HG02623 (cell line): ENCODE data around the gene TTC22.

Source experiments
- ATAC-seq: cut with Tn5 transposase; IDR thresholded peaks from one replicate; pipeline ENCODE4 v1.9.1; 2021; ENCODE audit warnings: moderate library complexity; ENCODE audit not compliant: unreplicated experiment

The TTC22 gene

DNA sequence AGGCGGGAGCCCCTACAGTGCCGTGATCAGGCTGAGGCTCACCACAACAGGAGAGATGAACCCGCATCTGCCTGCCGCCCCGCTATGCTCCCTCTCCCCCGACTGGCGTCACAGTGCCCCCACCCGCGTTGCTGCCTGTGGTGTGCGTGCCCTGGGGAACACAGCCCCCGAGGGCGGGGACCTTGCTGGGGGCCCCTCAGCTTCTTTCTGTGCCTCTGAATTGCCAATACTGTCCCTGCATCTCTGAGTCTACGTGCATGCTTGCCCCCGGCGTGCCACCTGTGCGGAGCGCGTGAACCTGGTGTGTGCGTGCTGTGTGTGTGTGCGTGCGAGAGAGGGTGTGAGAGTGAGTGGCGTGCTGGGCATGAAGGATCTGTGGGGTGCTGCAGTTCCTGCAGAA, 47.1 kb downstream of the TTC22 start:
- ATAC-seq = no peak

DNA sequence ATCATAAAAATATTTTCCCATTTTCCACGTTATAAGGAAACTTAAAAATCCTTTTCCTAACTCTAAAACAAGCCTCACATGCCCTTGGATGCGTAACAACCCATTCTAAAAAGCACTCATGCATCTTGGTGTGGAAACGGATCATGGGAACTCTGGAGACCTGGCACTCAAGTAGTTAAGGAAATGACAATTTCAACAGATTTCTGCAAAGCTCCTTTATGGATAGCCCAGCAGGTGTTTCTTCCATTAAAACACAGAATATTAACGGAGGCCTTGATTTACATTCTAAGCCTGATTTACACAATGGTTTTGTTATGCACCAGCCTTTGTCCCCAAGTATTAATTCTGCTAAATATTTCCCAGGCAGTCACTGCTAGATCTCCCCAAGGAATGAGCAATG, 49.7 kb downstream of the TTC22 start:
- no peak for ATAC-seq

DNA sequence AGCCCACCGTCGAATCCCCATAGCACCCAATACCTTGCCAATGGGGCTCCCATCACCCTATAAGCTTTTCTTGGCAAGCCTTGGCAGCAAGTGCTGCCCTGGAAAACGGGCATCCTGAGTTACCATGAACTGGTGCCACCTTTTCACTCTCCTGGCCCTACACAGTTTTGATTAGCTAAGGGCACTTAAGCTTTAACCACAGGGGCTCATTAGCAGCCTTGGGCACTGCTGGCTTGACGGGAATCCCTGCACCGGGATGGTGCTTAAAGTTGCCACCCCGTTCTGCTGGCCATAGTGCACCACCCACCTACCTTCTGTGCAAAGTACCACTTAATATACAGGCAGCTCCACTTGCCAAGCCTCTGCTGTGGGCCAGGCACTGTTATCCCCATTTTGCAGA, 50.5 kb downstream of the TTC22 start:
- no peak for ATAC-seq

DNA sequence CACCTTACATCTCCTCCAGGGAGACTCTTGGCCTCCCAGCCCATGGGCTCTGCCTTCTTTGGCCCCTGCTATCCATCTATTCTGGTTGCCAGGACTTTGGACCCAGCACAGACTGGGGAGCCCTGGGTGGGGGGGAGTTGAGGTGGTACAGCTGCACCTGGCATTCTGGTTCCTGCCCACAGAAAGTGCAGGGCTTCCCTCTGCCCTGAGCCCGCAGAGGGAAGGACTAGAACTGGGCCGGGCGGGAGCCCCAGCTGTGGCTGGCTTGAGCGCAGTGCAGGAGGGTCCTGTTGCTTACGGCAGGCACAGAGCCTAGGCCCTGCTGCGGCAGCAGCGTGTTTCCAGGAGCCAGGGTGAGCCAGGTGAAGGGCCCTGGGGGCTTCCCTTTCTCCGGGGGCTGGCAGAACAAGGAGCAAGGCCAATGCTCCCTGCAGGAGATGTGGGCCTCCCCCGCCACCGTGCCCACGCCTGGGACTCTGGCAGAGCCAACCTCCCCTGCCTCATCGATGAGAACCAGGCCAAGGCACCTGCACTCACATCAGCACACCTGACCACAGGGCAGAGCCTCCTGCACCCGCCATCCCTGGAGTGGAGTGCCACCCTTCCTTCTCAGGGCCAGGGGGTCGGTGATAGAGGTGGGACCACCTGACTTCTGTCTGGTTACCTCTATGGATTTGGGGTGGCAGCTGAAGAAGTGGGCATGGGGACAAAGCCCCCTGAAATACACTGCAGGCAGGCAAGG, 52.9 kb downstream of the TTC22 start:
- no peak for ATAC-seq

DNA sequence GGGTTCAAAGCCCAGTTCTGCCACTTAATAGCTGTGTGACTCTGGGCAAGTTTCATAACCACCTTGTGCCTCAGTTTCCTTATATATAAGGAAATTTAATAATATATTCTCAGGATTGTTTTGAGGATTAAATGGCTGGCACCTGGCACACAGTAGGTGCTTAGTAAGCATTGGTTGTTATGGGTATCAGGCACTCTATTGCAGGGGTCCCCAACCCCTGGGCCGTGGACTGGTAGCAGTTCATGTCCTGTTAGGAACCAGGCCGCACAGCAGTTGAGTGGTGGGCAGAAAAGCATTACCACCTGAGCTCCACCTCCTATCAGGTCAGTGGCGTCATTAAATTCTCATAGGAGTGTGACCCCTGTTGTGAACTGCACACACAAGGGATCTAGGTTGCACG, 55.3 kb downstream of the TTC22 start:
- ATAC-seq = no peak

DNA sequence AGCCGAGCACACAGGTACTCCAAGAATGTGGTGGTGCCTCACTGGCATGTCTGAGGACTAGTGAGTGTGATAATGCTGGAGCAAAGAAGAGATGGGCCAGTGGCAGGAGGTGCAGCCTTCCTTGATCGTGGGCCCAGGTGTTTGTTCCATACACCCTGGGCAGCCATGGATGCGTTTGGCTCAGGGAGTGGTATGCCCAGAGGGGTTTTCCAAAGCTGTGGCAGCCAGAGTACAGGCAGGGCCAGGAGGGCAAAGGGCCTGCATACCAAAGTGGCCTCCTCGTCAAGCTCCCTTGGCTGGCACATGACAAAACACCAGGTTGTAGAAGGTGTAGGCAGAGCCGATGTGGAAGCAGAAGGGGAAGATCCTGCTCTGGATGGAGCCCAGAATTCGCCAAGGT, 55.8 kb downstream of the TTC22 start:
- ATAC-seq = no peak

DNA sequence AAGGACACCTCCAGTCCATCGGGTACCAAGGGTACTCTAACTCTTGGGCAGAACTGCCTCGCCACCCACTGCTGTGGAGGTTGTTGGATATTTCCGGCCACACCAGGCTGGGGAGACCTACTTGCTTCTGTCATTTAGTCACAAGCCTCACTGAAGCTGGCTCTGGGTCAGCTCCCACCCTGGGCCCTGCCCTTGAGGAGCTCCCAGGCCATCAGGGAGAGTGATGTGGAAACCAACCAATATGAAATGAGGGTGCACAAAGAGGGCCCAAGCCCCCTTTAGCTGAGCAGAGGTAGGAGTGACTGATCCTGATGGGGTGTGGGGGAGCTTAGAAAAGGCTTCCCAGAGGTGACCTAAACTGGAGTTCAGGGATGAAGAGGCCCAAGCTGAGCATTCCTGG, 56.4 kb downstream of the TTC22 start:
- no peak for ATAC-seq

DNA sequence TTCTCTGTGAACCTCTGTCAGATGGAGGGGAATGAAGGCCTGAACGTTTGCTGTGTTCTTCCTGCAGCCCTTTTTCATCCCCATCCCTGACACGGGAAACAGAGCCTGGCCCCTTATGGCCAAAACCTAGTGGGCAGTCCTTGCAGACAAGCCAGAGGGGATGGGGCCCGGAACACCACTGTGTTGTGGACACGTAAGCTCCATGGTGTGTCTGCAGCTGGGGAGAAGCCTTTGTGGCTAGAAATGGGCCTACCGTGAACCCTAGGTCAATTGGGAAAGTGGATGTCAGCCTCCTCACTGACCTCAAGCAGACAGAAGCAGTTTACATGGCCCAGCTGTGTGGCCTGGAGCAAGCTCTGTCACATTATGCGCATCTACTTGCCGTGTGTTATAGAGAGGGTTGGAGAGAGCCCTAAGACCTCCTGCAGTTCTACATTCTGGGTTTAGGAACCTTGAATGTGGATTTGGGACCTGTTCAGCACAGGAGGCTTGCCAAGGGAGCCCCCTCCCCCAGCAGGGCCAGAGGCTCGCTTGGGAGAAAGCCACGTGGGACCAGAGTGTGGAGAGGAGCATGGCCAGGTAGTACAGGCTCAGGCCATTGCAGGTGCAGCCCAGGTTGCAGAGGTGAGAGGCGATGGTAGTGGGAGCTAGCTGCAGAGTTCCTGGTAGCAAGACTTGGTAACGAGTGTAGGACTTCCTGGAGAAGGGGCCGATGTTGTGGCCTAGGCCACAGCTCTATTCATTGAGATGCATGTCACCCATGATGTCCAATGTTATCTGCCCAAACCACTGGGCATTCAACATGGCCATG, 57.5 kb downstream of the TTC22 start:
- no peak for ATAC-seq

DNA sequence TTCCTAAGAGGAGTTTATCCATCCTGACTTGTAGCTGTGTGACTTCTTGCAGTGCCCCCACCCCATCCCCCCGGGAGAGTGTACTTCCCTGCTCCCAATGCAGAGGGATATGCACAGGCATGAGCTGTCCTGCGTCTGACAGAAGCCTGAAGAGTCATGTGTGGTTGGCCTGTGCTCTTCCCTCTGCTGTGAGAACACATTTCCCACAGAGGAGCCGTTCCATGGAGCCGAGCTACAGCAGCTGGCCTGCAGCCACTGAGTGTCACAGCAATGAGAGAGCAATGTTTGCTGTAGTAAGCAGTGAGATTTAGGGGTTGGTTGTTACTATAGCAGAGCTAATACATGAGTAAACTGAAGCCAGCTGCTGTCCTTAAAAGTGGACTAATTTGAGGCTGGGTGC, 58.8 kb downstream of the TTC22 start:
- no peak for ATAC-seq

DNA sequence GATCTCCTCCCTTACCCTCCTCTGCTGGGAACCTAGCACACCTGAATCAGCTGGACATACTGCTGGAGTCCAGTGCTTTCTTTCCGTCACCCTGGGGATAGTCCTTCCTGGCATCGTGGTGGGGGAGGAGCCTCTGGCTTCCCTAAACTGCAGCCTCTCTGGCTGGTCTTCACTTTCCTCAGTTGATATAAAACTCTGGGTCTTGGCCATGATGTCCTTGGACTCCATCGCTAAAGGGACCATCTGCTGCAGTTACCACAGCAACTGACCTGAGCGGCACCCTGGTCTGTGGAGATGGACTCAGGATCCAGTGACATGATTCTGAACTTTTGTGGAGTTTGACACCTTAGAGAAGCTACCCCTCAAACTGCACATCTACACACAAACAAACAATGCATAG, 59.6 kb downstream of the TTC22 start:
- no peak for ATAC-seq

DNA sequence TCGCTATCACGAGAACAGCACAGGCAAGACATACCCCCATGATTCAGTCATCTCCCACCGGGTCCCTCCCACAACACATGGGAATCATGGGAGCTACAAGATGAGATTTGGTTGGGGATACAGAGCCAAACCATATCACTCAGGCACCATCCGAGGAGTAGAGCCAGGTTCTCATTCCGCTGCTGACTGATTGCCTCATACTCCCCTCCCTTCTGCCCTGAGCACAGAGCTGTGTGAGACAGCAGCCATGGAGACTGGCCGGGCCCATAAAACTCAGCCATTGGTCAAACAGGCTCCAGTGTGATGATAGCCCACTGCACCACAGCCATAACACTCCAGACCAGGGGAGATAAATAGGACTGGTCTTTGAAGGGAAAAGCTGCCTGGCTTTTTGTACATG, 62.9 kb downstream of the TTC22 start:
- no peak for ATAC-seq

DNA sequence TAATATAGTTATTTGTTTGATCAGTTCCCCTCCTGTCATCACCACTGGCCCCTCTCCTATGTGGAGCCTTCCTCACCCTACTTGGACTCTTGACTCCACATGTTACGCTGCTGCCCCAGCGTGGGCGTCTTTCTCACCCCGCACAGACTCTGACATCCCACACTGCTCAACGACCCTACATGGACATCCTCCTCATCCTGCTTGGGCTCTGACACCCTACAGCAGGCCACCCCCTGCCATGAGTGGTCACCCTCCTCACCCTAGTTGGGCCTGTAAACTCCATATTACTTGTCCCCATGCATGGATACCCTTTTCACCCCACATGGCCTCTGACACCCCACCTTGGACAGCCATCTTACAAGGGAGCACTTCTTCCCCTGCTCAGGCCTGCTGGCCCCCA, 64.4 kb downstream of the TTC22 start:
- no peak for ATAC-seq
